ENCODE measurements around the gene BICRAL.
"Not testable (repeated sequence)": the region's sequence is repeated elsewhere in the genome, so short reads cannot be mapped to it uniquely, and the experiment has no call there.

BICRAL gene

GRCh38 chr6:42860036-42860435, 78.2 kb downstream of the BICRAL start:
- no peak for DNase-seq

- no peak for DNase-seq
Observed at GRCh38 chr6:42860481-42860880, 78.6 kb downstream of the BICRAL start.

DNA sequence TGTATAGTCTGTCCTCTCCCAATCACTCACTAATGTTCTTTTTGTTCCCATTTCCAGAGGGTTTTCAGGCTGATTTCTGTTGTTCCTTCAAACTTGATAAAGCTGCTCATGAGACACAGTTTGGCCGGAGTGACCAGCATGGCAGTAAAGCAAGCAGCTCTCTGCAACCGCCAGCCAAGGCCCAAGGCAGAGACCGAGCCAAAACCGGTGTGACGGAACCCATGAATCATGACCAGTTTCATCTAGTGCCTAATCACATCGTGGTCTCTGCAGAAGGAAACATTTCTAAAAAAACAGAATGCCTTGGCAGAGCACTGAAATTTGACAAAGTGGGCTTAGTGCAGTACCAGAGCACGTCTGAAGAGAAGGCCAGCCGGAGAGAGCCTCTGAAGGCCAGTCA, 82.8 kb downstream of the BICRAL start:
- no peak for DNase-seq

DNA sequence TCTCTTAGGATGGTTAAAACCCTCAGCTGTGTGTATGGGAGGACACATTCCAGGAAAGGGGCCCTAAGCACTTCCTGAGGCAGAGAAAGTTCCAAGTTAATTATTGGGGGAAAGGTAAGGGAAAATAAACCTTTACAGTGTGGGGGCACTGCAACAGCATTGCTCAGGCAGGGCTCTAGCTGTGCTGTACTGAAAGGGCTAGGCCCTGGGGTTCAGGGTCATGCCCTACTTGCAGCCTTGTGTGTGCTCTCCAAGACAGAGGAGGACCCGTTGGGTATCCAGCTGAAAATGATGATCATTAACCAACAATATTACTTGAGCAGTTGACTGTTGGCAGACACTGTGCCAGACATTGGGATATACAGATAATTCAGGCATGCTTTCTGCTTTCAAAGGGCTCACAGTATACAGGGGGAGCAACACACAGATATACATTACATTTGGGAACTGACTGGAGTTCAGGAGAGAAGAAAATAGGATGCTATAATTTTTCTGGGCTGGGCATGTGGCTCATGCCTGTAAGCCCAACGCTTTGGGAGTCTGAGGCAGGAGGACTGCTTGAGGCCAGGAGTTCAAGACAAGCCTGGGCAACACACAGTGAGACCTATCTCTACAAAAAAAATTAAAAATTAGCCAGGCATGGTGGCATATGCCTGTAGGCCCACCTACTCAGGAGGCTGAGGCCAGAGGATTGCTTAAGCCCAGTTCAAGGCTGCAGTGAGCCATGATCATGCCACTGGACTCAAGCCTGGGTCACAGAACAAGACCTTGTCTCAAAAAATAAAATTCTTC, 88.5 kb downstream of the BICRAL start:
- no peak for DNase-seq

GRCh38 chr6:42871711-42872110, 89.9 kb downstream of the BICRAL start:
- DNase-seq, result no peak

DNA sequence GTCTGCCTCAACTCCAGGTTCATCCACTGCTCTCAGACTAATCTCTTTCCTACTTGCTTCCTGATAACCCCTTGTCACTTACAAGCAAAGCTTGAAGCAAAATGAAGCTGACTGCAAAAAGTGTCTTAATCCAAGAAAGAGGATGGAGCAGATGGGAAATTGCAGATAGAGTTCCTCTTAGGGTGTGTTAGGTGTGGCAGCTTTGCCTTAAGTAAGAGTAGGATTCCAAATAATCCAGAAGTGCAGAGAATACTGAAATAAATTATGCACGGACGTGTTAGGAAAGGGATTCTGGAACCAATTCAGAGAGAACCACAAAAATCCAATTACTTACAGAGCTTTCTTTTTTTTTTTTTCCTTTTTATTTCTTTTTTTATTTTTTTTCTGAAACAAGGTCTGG, 91.5 kb downstream of the BICRAL start:
- no peak for DNase-seq

DNA sequence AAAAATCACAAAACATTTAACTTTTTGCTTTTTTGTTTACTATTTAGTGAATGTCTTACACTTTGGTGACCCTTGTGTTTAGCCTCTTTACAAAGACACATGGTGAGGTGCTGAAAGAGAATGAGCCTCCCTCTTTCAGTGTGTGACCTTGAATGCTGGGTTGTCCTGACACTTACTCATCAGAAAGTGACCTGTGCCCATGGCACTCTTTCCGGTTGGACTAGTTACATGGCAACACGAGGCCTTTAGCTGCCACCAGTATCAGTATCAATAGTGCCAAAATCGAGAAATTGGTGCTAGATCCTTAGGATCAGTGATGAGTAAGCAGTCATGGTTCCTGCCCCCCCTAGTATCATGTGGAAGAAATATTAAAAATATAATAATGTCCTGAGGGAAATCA, 95.8 kb downstream of the BICRAL start:
- DNase-seq, result no peak

DNA sequence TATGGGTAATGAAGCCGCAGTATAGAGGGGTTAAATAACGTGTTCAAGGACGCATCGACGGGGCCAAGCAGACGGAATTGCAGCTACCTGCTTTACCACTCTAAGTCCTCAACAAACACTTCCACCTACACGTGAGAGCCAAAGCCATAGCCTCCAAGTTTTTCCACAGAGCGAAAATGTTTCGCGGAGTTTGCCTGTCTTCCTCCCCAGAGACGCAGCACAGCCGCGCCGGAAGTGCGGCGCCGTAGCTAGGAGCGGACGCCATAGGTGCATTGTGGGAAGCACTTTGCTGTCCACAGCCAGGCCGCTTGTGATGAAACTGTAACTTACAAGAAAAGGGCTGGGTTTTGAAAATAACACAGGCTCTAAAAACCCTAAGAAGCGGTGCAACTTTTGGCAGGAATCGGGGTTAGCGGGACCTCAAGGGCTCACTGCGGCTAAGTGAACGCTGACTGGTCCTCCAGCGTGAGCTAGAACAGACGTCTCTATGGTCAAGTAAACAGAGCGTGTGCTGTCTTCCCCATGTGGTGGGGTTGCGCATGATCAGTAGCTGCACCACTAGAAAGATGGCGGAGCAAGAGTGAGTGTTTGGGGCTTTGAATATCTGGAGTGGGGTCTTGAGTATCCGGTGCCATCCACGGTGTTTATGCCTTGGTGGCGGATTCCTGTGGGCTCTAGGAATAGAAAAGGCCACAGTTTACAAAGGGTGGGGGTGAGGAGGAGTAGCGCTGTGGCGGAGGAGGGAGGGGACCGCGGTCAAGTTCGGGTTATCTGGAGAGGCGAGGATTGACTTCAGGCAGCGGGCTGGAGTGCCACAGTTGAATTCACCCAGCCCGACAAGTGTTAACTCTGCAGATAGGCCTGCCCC, 97.8 kb downstream of the BICRAL start, which contains the start of gene RPL7L1:
RPL7L1 (plus strand) TSS at position 245 of the 868 bp plus-strand sequence; CDS start at position 540, 295 bp downstream.
- peak; percentile 77 for DNase-seq

GRCh38 chr6:42880240-42880817, 98.5 kb downstream of the BICRAL start:
- DNase-seq, result not testable (repeated sequence)

GRCh38 chr6:42880871-42881270, 99.0 kb downstream of the BICRAL start:
- DNase-seq, result not testable (repeated sequence)

GRCh38 chr6:42885702-42886101, 103.8 kb downstream of the BICRAL start:
- no peak for DNase-seq

GRCh38 chr6:42888201-42888600, 106.3 kb downstream of the BICRAL start:
- DNase-seq, result not testable (repeated sequence)

- no peak for DNase-seq
Observed at GRCh38 chr6:42889815-42890214, 108.0 kb downstream of the BICRAL start.

GRCh38 chr6:42890311-42891198, 108.7 kb downstream of the BICRAL start:
- peak; percentile 91 for DNase-seq

DNA sequence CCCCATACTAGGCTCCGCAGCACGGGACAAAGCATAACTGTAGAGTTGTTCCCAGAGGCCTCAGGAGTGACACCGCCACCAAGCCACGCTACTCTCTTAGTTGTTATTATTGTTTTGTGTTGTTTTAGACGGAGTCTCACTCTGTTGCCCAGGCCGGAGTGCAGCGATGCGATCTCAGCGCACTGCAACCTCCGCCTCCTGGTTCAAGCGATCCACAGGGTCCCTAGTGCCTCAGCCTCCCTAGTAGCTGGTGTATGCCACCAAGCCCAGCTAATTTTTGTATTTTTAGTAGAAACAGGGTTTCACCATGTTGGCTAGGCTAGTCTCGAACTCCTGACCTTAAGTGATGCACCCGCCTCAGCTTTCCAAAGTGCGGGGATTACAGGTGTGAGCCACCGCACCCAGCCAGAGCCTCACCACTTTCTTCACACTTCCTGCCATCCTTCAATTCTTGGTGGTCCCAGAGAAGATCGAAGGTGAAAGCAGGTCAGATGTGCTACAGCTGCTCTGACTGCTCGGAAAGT, 109.4 kb downstream of the BICRAL start:
- DNase-seq, result no peak

DNA sequence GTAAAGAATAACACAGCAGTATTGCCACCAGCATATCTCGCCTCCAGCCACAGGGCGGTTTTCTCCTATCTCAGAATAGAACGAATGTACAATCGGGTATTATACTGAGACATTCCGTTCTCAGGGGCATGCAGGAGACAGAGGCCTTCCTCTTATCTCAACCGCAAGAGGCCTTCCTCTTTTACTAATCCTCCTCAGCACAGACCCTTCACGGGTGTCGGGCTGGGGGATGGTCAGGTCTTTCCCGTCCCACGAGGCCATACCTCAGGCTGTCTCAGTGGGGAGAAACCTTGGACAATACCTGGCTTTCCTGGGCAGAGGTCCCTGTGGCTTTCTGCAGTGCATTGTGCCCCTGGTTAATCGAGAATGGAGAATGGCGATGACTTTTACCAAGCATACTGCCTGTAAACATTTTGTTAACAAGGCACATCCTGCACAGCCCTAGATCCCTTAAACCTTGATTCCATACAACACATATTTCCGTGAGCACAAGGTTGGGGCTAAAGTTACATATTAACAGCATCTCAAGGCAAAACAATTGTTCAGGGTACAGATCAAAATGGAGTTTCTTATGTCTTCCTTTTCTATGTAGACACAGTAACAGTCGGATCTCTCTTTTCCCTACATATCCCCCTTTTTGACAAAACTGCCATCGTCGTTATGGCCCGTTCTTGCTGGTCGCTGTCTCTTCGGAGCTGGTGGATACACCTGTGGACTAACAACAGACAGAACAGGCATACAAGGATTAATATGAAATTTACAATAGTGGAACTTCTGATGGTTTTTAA, 112.4 kb downstream of the BICRAL start:
- DNase-seq, result not testable (repeated sequence)

DNA sequence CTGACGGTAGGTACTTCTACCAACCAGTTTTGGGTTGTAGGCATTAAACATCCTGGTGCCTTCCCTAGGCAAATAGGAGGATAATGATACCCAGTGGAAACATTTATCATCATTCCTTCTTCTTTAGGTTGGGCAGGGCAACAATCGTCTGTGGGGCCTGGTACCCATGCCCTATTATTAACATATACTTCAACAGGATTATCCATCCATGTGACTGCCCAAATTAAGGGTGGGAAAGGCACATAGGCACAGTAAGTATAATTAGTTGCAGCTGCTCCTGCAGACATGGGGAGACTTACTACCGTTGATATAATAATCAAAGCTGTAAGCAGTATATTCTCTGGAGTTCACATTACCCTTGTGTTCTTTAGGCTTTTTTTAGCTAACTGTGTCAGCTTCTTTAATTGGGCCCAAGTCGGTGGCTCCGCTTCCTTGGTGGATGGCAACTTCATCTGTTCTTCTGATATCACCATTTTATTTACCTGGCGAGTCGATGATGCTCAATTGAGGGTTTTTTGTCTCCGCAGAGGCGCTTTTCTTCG, 114.4 kb downstream of the BICRAL start:
- DNase-seq, result no peak

- DNase-seq, result peak; percentile 39
Observed at GRCh38 chr6:42898891-42899361, 117.1 kb downstream of the BICRAL start.

GRCh38 chr6:42899871-42900270, 118.0 kb downstream of the BICRAL start:
- DNase-seq, result no peak

GRCh38 chr6:42901538-42901957, 119.7 kb downstream of the BICRAL start:
- peak; percentile 32 for DNase-seq
